CD14-positive monocyte (primary cell): ENCODE measurements around the gene PLAAT4. TPM values are rescaled to one million over a fixed set of nuclear protein-coding genes. Genes with fewer than 3 reads are reported as not detected.

Experiments
- DNase-seq, 3 donors: peaks; one replicate each; pipeline ENCODE4 v3.0.0-alpha.2; 2011 to 2022
- H2AFZ ChIP-seq: 2 replicates; pipeline ENCODE4 v1.6.0; 2012; ENCODE audit warnings: mild to moderate bottlenecking, low read depth, low read length, inconsistent platforms; ENCODE audit not compliant: insufficient read depth, poor library complexity, severe bottlenecking
- H3K27ac ChIP-seq, 2 donors: 1 replicate in 1 of 2; 2 replicates in 1 of 2; pipeline ENCODE4 v1.5.1; 2012 to 2013; ENCODE audit warnings: low read length in 2 of 2, control low read depth in 1 of 2, inconsistent platforms in 1 of 2, low read depth in 1 of 2, mild to moderate bottlenecking in 1 of 2
- H3K27me3 ChIP-seq, 2 donors: one replicate each; pipeline versions ENCODE4 v1.6.0 to v1.6.1; 2011 to 2013; ENCODE audit warnings: low read length in 2 of 2; ENCODE audit not compliant: control insufficient read depth in 2 of 2, insufficient read depth in 2 of 2
- H3K36me3 ChIP-seq, 2 donors: replicated peaks in 1 of 2; 1 replicate in 1 of 2; 2 replicates in 1 of 2; pipeline versions ENCODE4 v1.5.1 to v1.6.1; 2012 to 2013; ENCODE audit warnings: low read length in 2 of 2, control low read depth in 1 of 2, inconsistent platforms in 1 of 2, mild to moderate bottlenecking in 1 of 2; ENCODE audit not compliant: insufficient read depth in 2 of 2, control insufficient read depth in 1 of 2
- H3K4me1 ChIP-seq, 2 donors: 1 replicate in 1 of 2; 2 replicates in 1 of 2; pipeline versions ENCODE4 v1.5.1 to v1.6.1; 2012 to 2013; ENCODE audit warnings: low read length in 2 of 2, control low read depth in 1 of 2, inconsistent platforms in 1 of 2, mild to moderate bottlenecking in 1 of 2, moderate library complexity in 1 of 2; ENCODE audit not compliant: insufficient read depth in 2 of 2, control insufficient read depth in 1 of 2
- H3K4me2 ChIP-seq: replicated peaks from 2 replicates; pipeline ENCODE3; 2012; ENCODE audit warnings: low read length, moderate library complexity, mild to moderate bottlenecking; ENCODE audit not compliant: poor library complexity, severe bottlenecking; ENCODE audit errors: extremely low read depth
- H3K4me3 ChIP-seq, 3 experiments: fragments of 200-600 bp in 1 of 3; sonication (generic) in 1 of 3; replicated peaks in 1 of 3; 1 replicate in 2 of 3; 2 replicates in 1 of 3; pipeline ENCODE4 v1.5.1; 2011 to 2013; ENCODE audit warnings: low read length in 3 of 3, mild to moderate bottlenecking in 3 of 3, control low read depth in 2 of 3, low read depth in 2 of 3, inconsistent platforms in 1 of 3, moderate library complexity in 1 of 3
- H3K79me2 ChIP-seq: 2 replicates; pipeline ENCODE4 v1.6.0; 2012; ENCODE audit warnings: mild to moderate bottlenecking, control low read depth, inconsistent platforms, low read length, moderate library complexity; ENCODE audit not compliant: insufficient read depth
- H3K9ac ChIP-seq: 2 replicates; pipeline ENCODE4 v1.6.0; 2017; ENCODE audit warnings: low read length, mild to moderate bottlenecking; ENCODE audit not compliant: insufficient read depth, poor library complexity, severe bottlenecking
- H3K9me3 ChIP-seq, 2 donors: replicated peaks in 1 of 2; 1 replicate in 1 of 2; 2 replicates in 1 of 2; pipeline versions ENCODE4 v1.5.1 to v1.6.1; 2012 to 2013; ENCODE audit warnings: low read length in 2 of 2, control low read depth in 1 of 2; ENCODE audit not compliant: control insufficient read depth in 1 of 2, insufficient read depth in 1 of 2
- H4K20me1 ChIP-seq: 2 replicates; pipeline ENCODE4 v1.6.0; 2012; ENCODE audit warnings: mild to moderate bottlenecking, low read length, control low read depth, moderate library complexity; ENCODE audit not compliant: insufficient read depth
- H3K27ac Mint-ChIP-seq, 7 donors: one replicate each; pipeline ENCODE4 v1.8.0; 2020; ENCODE audit warnings: mild to moderate bottlenecking in 7 of 7, mixed read lengths in 7 of 7, moderate library complexity in 6 of 7, inconsistent platforms in 2 of 7
- H3K27me3 Mint-ChIP-seq, 3 donors: one replicate each; pipeline ENCODE4 v1.8.0; 2021 to 2022; ENCODE audit warnings: low read depth in 3 of 3, mild to moderate bottlenecking in 3 of 3, mixed read lengths in 3 of 3, moderate library complexity in 3 of 3, inconsistent platforms in 1 of 3
- H3K36me3 Mint-ChIP-seq, 2 donors: one replicate each; pipeline ENCODE4 v1.8.0; 2020; ENCODE audit warnings: mixed read lengths in 2 of 2, inconsistent platforms in 1 of 2, mild to moderate bottlenecking in 1 of 2
- H3K4me1 Mint-ChIP-seq: one replicate; pipeline ENCODE4 v1.8.0; 2020; ENCODE audit warnings: mild to moderate bottlenecking, mixed read lengths
- H3K4me3 Mint-ChIP-seq, 2 donors: one replicate each; pipeline ENCODE4 v1.8.0; 2020; ENCODE audit warnings: mild to moderate bottlenecking in 2 of 2, mixed read lengths in 2 of 2, moderate library complexity in 1 of 2
- H3K9me3 Mint-ChIP-seq, 7 donors: one replicate each; pipeline ENCODE4 v1.8.0; 2020 to 2022; ENCODE audit warnings: mixed read lengths in 7 of 7, mild to moderate bottlenecking in 6 of 7, moderate library complexity in 6 of 7, inconsistent platforms in 2 of 7
- CTCF ChIP-seq: fragments of 200-600 bp; IDR thresholded peaks from one replicate; pipeline ENCODE4 v1.8.0; 2022; ENCODE audit warnings: antibody characterized with exemption, mild to moderate bottlenecking
- WGBS: methylation state at CpG from one replicate; pipeline ENCODE4 v1.1.5; 2013; ENCODE audit warnings: missing lambda C conversion rate; ENCODE audit not compliant: insufficient coverage; 5-methylcytosine and 5-hydroxymethylcytosine counted together
- intact Hi-C, 2 donors: fragments of 100-400 bp; cut with micrococcal nuclease; formaldehyde crosslinking; loops; one replicate each; pipeline versions ENCODE4 v1.15.0 to v1.15.1; 2023
- polyA plus RNA-seq, 3 donors: library from polyadenylated mRNA; depleted of rRNA in 1 of 3; unstranded in 2 of 3; stranded (reverse) in 1 of 3; fragments of 300-500 nt in 2 of 3; fragments of >200 nt in 1 of 3; fragmentation: Illumina TruSeq in 2 of 3; gene quantifications; 1 replicate in 2 of 3; 2 replicates in 1 of 3; pipeline ENCODE4 v1.2.3, GENCODE V29; 2012 to 2021

Gene PLAAT4
- polyA plus RNA-seq, 3 donors = 55.2 to 119 (median 101) TPM

- intact Hi-C loops = loop anchor here (1.0 to 2.0 kb wide), 2 partner anchors 42 to 44 kb away; no protein-coding TSS in a partner anchor
- WGBS = 68% methylated on average over 4 of the region's 4 CpGs
- Histone ChIP-seq H3K4me1 (no peaks in the 10 kb centered on the region), H3K9ac (no peak overlapping the region), H3K4me3 (no peak overlapping the region), H3K4me2 (no peak overlapping the region), H3K9me3 (no peaks in the 10 kb centered on the region), H2AFZ (no peak overlapping the region), H3K36me3 (no peaks in the 10 kb centered on the region), H4K20me1 (no peaks in the 10 kb centered on the region), H3K79me2 (no peaks in the 10 kb centered on the region), H3K27me3 (no peaks in the 10 kb centered on the region), H3K27ac (no peak overlapping the region)
- peak; percentile 77 for TF ChIP-seq CTCF
- H3K36me3 Mint-ChIP-seq = peaks cover 0 to 61% of the 10 kb centered on the region in 2 donors
- H3K4me1 Mint-ChIP-seq = peaks cover 4% of the 10 kb centered on the region
- H3K27ac Mint-ChIP-seq = no peak overlapping the region
- H3K4me3 Mint-ChIP-seq = no peak overlapping the region
- DNase-seq = peak; percentile 33 to 47 (median 42)
- H3K27me3 Mint-ChIP-seq = peaks cover 2 to 7% (median 4%) of the 10 kb centered on the region in 3 donors
- peaks cover 0 to 3% (median 0%) of the 10 kb centered on the region in 7 donors for H3K9me3 Mint-ChIP-seq
These were observed 56.4 kb downstream of the PLAAT4 start for GRCh38 chr11:63592975-63593395.

- Mint-ChIP-seq H3K4me1 (peaks cover 4% of the 10 kb centered on the region), H3K27ac (peak overlapping the region in 1 of 7 donors; percentile 73), H3K36me3 (peaks cover 0 to 43% of the 10 kb centered on the region in 2 donors), H3K9me3 (peaks cover 0 to 3% (median 0%) of the 10 kb centered on the region in 7 donors), H3K27me3 (peaks cover 2 to 5% (median 2%) of the 10 kb centered on the region in 3 donors), H3K4me3 (no peak overlapping the region)
- DNase-seq = no peak
- intact Hi-C loops = no loop called here
- H3K4me2 ChIP-seq = no peak overlapping the region
- no peak for TF ChIP-seq CTCF
- H3K27ac ChIP-seq = no peak overlapping the region
- no peaks in the 10 kb centered on the region for H3K4me1 ChIP-seq
- H3K79me2 ChIP-seq = no peaks in the 10 kb centered on the region
- no peaks in the 10 kb centered on the region for H3K36me3 ChIP-seq
- H4K20me1 ChIP-seq = no peaks in the 10 kb centered on the region
- H3K9me3 ChIP-seq = no peaks in the 10 kb centered on the region
- H3K27me3 ChIP-seq = no peaks in the 10 kb centered on the region
- H2AFZ ChIP-seq = no peak overlapping the region
- no peak overlapping the region for H3K9ac ChIP-seq
- no peak overlapping the region for H3K4me3 ChIP-seq
- 88% methylated on average over 2 of the region's 4 CpGs for WGBS
These were observed 58.7 kb downstream of the PLAAT4 start for GRCh38 chr11:63595296-63595695.

Other genes starting within 250 kb of the PLAAT4 start
- not detected for gene SLC22A9, start 167.0 kb upstream of the PLAAT4 start, polyA plus RNA-seq
- gene PLAAT5, start 45.6 kb upstream of the PLAAT4 start, polyA plus RNA-seq = under 1 TPM in 2 of 3 donors, not detected in 1; 0.07 to 0.62 TPM
- 10 to 100 TPM in 2 of 3 donors, 1 to 10 TPM in 1; 6.8 to 16.3 (median 13.5) TPM for gene LGALS12, start 30.7 kb upstream of the PLAAT4 start, polyA plus RNA-seq
- not detected for gene PLAAT2, start 26.6 kb downstream of the PLAAT4 start, polyA plus RNA-seq
- gene PLAAT3, start 77.6 kb downstream of the PLAAT4 start, polyA plus RNA-seq = 10 to 100 TPM; 20.2 to 67.3 (median 34.2) TPM
- 10 to 100 TPM; 10.6 to 25.5 (median 22.7) TPM for gene ATL3, start 134.6 kb downstream of the PLAAT4 start, polyA plus RNA-seq
- gene RTN3, start 144.7 kb downstream of the PLAAT4 start, polyA plus RNA-seq = 100 to 1,000 TPM; 123 to 341 (median 232) TPM
- gene ZFTA, start 232.0 kb downstream of the PLAAT4 start, polyA plus RNA-seq = 1 to 10 TPM in 1 of 3 donors, not detected in 2; 1.2 TPM